22Rv1 (cell line): ENCODE measurements around the gene MRC1.

ENCODE experiments used
- CTCF ChIP-seq: fragments of 450-650 bp; IDR thresholded peaks from 2 replicates; pipeline ENCODE4 v1.5.1; 2017; ENCODE audit warnings: mild to moderate bottlenecking
- ZFX ChIP-seq: fragments of 450-650 bp; IDR thresholded peaks from 2 replicates; pipeline ENCODE4 v1.6.1; 2017; ENCODE audit warnings: antibody characterized with exemption, borderline replicate concordance

GRCh38 chr10:17817316-17817715 is 8.2 kb downstream of the MRC1 start:
- TF ChIP-seq CTCF (no peak), ZFX (no peak)
